ENCODE results near the gene ELL2. TPM values are rescaled to one million over a fixed set of nuclear protein-coding genes. Genes with fewer than 3 reads are reported as not detected.

ELL2 gene
- polyA plus RNA-seq, 3 donors: 3.1 to 8.1 (median 5.8) TPM

- peaks cover 58 to 69% of the 10 kb centered on the region in 2 donors for H3K4me1 ChIP-seq (ENCODE audit: control insufficient read depth in 1 of 2, insufficient read depth in 2 of 2, low read length in 2 of 2)
- peaks cover 0 to 4% (median 0%) of the 10 kb centered on the region in 7 donors for H3K9me3 Mint-ChIP-seq
- no peak overlapping the region for H3K9ac ChIP-seq (ENCODE audit: insufficient read depth, low read length, poor library complexity, severe bottlenecking)
- peak overlapping the region; percentile 39 for H3K4me2 ChIP-seq (replicated peaks; ENCODE audit: extremely low read depth, low read length, poor library complexity, severe bottlenecking)
- no peak overlapping the region for H2AFZ ChIP-seq (ENCODE audit: insufficient read depth, low read depth, low read length, poor library complexity, severe bottlenecking)
- intact Hi-C loops (cut with micrococcal nuclease): loop anchor here (1.0 to 5.0 kb wide), 2 partner anchors 8 to 50 kb away; no protein-coding TSS in a partner anchor
- no peak for TF ChIP-seq CTCF (IDR thresholded peaks at IDR 0.05)
- peak overlapping the region; percentile 49 to 84 for H3K27ac ChIP-seq (ENCODE audit: low read depth in 1 of 2, low read length in 2 of 2)
- H3K27me3 ChIP-seq (ENCODE audit: control insufficient read depth in 2 of 2, insufficient read depth in 2 of 2, low read length in 2 of 2): no peaks in the 10 kb centered on the region
- H3K27ac Mint-ChIP-seq: peak overlapping the region; percentile 90 to 97 (median 97)
- H3K4me3 ChIP-seq (replicated peaks in 1 of 3; ENCODE audit: low read depth in 2 of 3, low read length in 3 of 3): peak overlapping the region in 1 of 3 experiments; percentile 18
- H3K27me3 Mint-ChIP-seq (ENCODE audit: low read depth in 3 of 3): peaks cover 4 to 6% (median 4%) of the 10 kb centered on the region in 3 donors
- peak overlapping the region in 1 of 2 donors; percentile 77 for H3K4me3 Mint-ChIP-seq
- peaks cover 0 to 10% of the 10 kb centered on the region in 2 donors for H3K36me3 Mint-ChIP-seq
- H3K36me3 ChIP-seq (replicated peaks in 1 of 2; ENCODE audit: control insufficient read depth in 1 of 2, insufficient read depth in 2 of 2, low read length in 2 of 2): no peaks in the 10 kb centered on the region
- no peaks in the 10 kb centered on the region for H3K79me2 ChIP-seq (ENCODE audit: insufficient read depth, low read length)
- no peaks in the 10 kb centered on the region for H3K9me3 ChIP-seq (replicated peaks in 1 of 2; ENCODE audit: control insufficient read depth in 1 of 2, insufficient read depth in 1 of 2, low read length in 2 of 2)
- H3K4me1 Mint-ChIP-seq: peaks cover 76% of the 10 kb centered on the region
- H4K20me1 ChIP-seq (ENCODE audit: insufficient read depth, low read length): no peaks in the 10 kb centered on the region
- peak in 2 of 3 donors; percentile 47 to 75 for DNase-seq
- 57% methylated on average over 3 of the region's 8 CpGs for WGBS (ENCODE audit: insufficient coverage)
Measured at GRCh38 chr5:95861864-95862561, 99.6 kb downstream of the ELL2 start.

- peak overlapping the region; percentile 62 to 77 for H3K4me3 Mint-ChIP-seq
- H3K36me3 Mint-ChIP-seq: peaks cover 0 to 8% of the 10 kb centered on the region in 2 donors
- peaks cover 0 to 4% (median 0%) of the 10 kb centered on the region in 7 donors for H3K9me3 Mint-ChIP-seq
- Histone ChIP-seq H3K4me2 (replicated peaks; ENCODE audit: extremely low read depth, low read length, poor library complexity, severe bottlenecking) (peak overlapping the region; percentile 39), H3K4me1 (ENCODE audit: control insufficient read depth in 1 of 2, insufficient read depth in 2 of 2, low read length in 2 of 2) (peaks cover 55 to 67% of the 10 kb centered on the region in 2 donors), H3K27ac (ENCODE audit: low read depth in 1 of 2, low read length in 2 of 2) (peak overlapping the region; percentile 49 to 84), H2AFZ (ENCODE audit: insufficient read depth, low read depth, low read length, poor library complexity, severe bottlenecking) (no peak overlapping the region), H3K79me2 (ENCODE audit: insufficient read depth, low read length) (no peaks in the 10 kb centered on the region), H3K27me3 (ENCODE audit: control insufficient read depth in 2 of 2, insufficient read depth in 2 of 2, low read length in 2 of 2) (no peaks in the 10 kb centered on the region), H3K4me3 (replicated peaks in 1 of 3; ENCODE audit: low read depth in 2 of 3, low read length in 3 of 3) (peak overlapping the region in 1 of 3 experiments; percentile 18), H3K9me3 (replicated peaks in 1 of 2; ENCODE audit: control insufficient read depth in 1 of 2, insufficient read depth in 1 of 2, low read length in 2 of 2) (no peaks in the 10 kb centered on the region), H3K36me3 (replicated peaks in 1 of 2; ENCODE audit: control insufficient read depth in 1 of 2, insufficient read depth in 2 of 2, low read length in 2 of 2) (no peaks in the 10 kb centered on the region), H3K9ac (ENCODE audit: insufficient read depth, low read length, poor library complexity, severe bottlenecking) (no peak overlapping the region), H4K20me1 (ENCODE audit: insufficient read depth, low read length) (no peaks in the 10 kb centered on the region)
- peaks cover 4 to 5% (median 4%) of the 10 kb centered on the region in 3 donors for H3K27me3 Mint-ChIP-seq (ENCODE audit: low read depth in 3 of 3)
- intact Hi-C loops (cut with micrococcal nuclease): loop anchor here (1.0 to 5.0 kb wide), 2 partner anchors 9 to 51 kb away; no protein-coding TSS in a partner anchor
- 2% methylated on average over 8 of the region's 14 CpGs for WGBS (ENCODE audit: insufficient coverage)
- H3K4me1 Mint-ChIP-seq: peaks cover 70% of the 10 kb centered on the region
- H3K27ac Mint-ChIP-seq: peak overlapping the region; percentile 90 to 97 (median 97)
- DNase-seq: peak; percentile 91 to 98 (median 95)
- TF ChIP-seq CTCF (IDR thresholded peaks at IDR 0.05): no peak
Measured at GRCh38 chr5:95861221-95861863, 100.3 kb downstream of the ELL2 start.
